K562 (cell line): ENCODE measurements around the gene PRC1. TPM values are rescaled to one million over a fixed set of nuclear protein-coding genes. Genes with fewer than 3 reads are reported as not detected.

ENCODE experiments used
- ARHGAP35 ChIP-seq: fragments of 450-650 bp; IDR thresholded peaks from 2 replicates; pipeline ENCODE4 v1.6.1; 2018; ENCODE audit not compliant: partially characterized antibody
- CCNT2 ChIP-seq: IDR thresholded peaks from 2 replicates; pipeline ENCODE4 v1.6.1; 2011; ENCODE audit warnings: borderline replicate concordance, low read depth, mild to moderate bottlenecking, moderate library complexity, mixed read lengths, low read length; ENCODE audit not compliant: insufficient read length; ENCODE audit errors: extremely low read depth
- CREBBP ChIP-seq: IDR thresholded peaks from one replicate; pipeline ENCODE4 v1.6.1; 2012; ENCODE audit warnings: low read depth, mild to moderate bottlenecking, control low read depth, inconsistent platforms, low read length
- ELF4 ChIP-seq: fragments of 450-650 bp; formaldehyde crosslinking; IDR thresholded peaks from 2 replicates; pipeline ENCODE4 v1.4.0; 2022; ENCODE audit warnings: missing genetic modification characterization
- FOXO4 ChIP-seq: fragments of 450-650 bp; formaldehyde crosslinking; IDR thresholded peaks from 2 replicates; pipeline ENCODE4 v1.4.0; 2020; ENCODE audit warnings: mild to moderate bottlenecking, moderate library complexity
- GATA2 ChIP-seq: sonication (generic); formaldehyde crosslinking; IDR thresholded peaks from 2 replicates; pipeline ENCODE4 v1.4.0; 2020; ENCODE audit warnings: mild to moderate bottlenecking, missing genetic modification reagents
- HDAC3 ChIP-seq: fragments of 450-650 bp; IDR thresholded peaks from 2 replicates; pipeline ENCODE4 v1.6.1; 2018; ENCODE audit warnings: borderline replicate concordance, mild to moderate bottlenecking, moderate library complexity; ENCODE audit not compliant: partially characterized antibody
- HDAC8 ChIP-seq: fragments of 450-650 bp; IDR thresholded peaks from 2 replicates; pipeline ENCODE4 v1.6.1; 2016; ENCODE audit warnings: mild to moderate bottlenecking, missing genetic modification characterization, moderate library complexity, missing compliant biosample characterization
- MLX ChIP-seq, 2 experiments: fragments of 450-650 bp in 1 of 2; sonication (generic) in 1 of 2; formaldehyde crosslinking; conservative IDR thresholded peaks; 2 replicates each; pipeline versions ENCODE4 v1.4.0 to v1.8.1; 2020 to 2022; ENCODE audit warnings: mild to moderate bottlenecking in 1 of 2, missing genetic modification reagents in 1 of 2
- NFRKB ChIP-seq: fragments of 450-650 bp; IDR thresholded peaks from 2 replicates; pipeline ENCODE4 v1.6.1; 2016; ENCODE audit warnings: low read depth
- SIN3A ChIP-seq, 2 experiments: fragments of 150-350 bp in 1 of 2; IDR thresholded peaks; 2 replicates each; pipeline ENCODE4 v1.6.1; 2011 to 2016; ENCODE audit warnings: borderline replicate concordance in 2 of 2, low read depth in 2 of 2, low read length in 2 of 2, mild to moderate bottlenecking in 2 of 2, moderate library complexity in 2 of 2; ENCODE audit not compliant: control insufficient read depth in 1 of 2
- ZNF384 ChIP-seq: IDR thresholded peaks from 2 replicates; pipeline ENCODE4 v1.6.1; 2012; ENCODE audit warnings: low read depth, low read length, improper control_type of control experiment
- polyA plus RNA-seq, 8 experiments: library from polyadenylated mRNA; depleted of rRNA in 4 of 8; stranded (reverse) in 5 of 8; unstranded in 3 of 8; fragments of >200 nt; fragmentation: Nextera tagmentation in 2 of 8; fragmentation: Illumina TruSeq in 1 of 8; extraction: Ambion mirVana in 2 of 8; extraction: Trizol in 1 of 8; gene quantifications; 2 replicates each; pipeline versions ENCODE4 v1.2.1 to v1.2.3, GENCODE V29; 2011 to 2014; ENCODE audit warnings: inconsistent platforms in 1 of 8, missing spikeins in 1 of 8
- total RNA-seq, 7 experiments: library from RNA; depleted of rRNA in 6 of 7; stranded (reverse); fragments of >200 nt in 6 of 7; fragmentation: Illumina TruSeq in 2 of 7; extraction: Trizol in 2 of 7; gene quantifications; 2 replicates each; pipeline versions ENCODE4 v1.2.1 to v1.2.3, GENCODE V29; 2011 to 2021; ENCODE audit warnings: low replicate concordance in 1 of 7
- TF ChIP-seq, protein P1 (sequence below): fragments of 250-450 bp; sonication (Bioruptor Pico); IDR thresholded peaks from 2 replicates; pipeline ENCODE4 v1.5.0; 2021
- TF ChIP-seq, protein P2 (sequence below), 2 experiments: fragments of 450-650 bp; IDR thresholded peaks; 2 replicates each; pipeline ENCODE4 v1.6.1; 2016; ENCODE audit warnings: mild to moderate bottlenecking in 2 of 2, borderline replicate concordance in 1 of 2, low read depth in 1 of 2, moderate library complexity in 1 of 2

PRC1 gene
- total and polyA plus RNA-seq, 9 of the 15 experiments (the other 6 are each of a cell fraction or from before 2014, with no cell fraction given), result 156 to 391 (median 240) TPM

GRCh38 chr15:90934256-90934948 is 59.9 kb downstream of the PRC1 start (continued):
- TF ChIP-seq CREBBP (no peak), SIN3A (IDR thresholded peaks at IDR 0.05; ENCODE audit: borderline replicate concordance in 2 of 2, control insufficient read depth in 1 of 2, low read depth in 2 of 2, low read length in 2 of 2) (no peak), ZNF384 (peak; percentile 29; the same call in 1 of the 2 replicates), HDAC8 (tag) (no peak), NFRKB (no peak), FOXO4 (CRISPR knock-in tag) (no peak), MLX (CRISPR knock-in tag; conservative IDR thresholded peaks at IDR 0.05) (no peak), ARHGAP35 (no peak), HDAC3 (no peak), CCNT2 (no peak), ELF4 (CRISPR knock-in tag) (no peak), GATA2 (no peak)
- TF ChIP-seq, protein P1, sequence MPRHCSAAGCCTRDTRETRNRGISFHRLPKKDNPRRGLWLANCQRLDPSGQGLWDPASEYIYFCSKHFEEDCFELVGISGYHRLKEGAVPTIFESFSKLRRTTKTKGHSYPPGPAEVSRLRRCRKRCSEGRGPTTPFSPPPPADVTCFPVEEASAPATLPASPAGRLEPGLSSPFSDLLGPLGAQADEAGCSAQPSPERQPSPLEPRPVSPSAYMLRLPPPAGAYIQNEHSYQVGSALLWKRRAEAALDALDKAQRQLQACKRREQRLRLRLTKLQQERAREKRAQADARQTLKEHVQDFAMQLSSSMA, result no peak
- TF ChIP-seq, protein P2, sequence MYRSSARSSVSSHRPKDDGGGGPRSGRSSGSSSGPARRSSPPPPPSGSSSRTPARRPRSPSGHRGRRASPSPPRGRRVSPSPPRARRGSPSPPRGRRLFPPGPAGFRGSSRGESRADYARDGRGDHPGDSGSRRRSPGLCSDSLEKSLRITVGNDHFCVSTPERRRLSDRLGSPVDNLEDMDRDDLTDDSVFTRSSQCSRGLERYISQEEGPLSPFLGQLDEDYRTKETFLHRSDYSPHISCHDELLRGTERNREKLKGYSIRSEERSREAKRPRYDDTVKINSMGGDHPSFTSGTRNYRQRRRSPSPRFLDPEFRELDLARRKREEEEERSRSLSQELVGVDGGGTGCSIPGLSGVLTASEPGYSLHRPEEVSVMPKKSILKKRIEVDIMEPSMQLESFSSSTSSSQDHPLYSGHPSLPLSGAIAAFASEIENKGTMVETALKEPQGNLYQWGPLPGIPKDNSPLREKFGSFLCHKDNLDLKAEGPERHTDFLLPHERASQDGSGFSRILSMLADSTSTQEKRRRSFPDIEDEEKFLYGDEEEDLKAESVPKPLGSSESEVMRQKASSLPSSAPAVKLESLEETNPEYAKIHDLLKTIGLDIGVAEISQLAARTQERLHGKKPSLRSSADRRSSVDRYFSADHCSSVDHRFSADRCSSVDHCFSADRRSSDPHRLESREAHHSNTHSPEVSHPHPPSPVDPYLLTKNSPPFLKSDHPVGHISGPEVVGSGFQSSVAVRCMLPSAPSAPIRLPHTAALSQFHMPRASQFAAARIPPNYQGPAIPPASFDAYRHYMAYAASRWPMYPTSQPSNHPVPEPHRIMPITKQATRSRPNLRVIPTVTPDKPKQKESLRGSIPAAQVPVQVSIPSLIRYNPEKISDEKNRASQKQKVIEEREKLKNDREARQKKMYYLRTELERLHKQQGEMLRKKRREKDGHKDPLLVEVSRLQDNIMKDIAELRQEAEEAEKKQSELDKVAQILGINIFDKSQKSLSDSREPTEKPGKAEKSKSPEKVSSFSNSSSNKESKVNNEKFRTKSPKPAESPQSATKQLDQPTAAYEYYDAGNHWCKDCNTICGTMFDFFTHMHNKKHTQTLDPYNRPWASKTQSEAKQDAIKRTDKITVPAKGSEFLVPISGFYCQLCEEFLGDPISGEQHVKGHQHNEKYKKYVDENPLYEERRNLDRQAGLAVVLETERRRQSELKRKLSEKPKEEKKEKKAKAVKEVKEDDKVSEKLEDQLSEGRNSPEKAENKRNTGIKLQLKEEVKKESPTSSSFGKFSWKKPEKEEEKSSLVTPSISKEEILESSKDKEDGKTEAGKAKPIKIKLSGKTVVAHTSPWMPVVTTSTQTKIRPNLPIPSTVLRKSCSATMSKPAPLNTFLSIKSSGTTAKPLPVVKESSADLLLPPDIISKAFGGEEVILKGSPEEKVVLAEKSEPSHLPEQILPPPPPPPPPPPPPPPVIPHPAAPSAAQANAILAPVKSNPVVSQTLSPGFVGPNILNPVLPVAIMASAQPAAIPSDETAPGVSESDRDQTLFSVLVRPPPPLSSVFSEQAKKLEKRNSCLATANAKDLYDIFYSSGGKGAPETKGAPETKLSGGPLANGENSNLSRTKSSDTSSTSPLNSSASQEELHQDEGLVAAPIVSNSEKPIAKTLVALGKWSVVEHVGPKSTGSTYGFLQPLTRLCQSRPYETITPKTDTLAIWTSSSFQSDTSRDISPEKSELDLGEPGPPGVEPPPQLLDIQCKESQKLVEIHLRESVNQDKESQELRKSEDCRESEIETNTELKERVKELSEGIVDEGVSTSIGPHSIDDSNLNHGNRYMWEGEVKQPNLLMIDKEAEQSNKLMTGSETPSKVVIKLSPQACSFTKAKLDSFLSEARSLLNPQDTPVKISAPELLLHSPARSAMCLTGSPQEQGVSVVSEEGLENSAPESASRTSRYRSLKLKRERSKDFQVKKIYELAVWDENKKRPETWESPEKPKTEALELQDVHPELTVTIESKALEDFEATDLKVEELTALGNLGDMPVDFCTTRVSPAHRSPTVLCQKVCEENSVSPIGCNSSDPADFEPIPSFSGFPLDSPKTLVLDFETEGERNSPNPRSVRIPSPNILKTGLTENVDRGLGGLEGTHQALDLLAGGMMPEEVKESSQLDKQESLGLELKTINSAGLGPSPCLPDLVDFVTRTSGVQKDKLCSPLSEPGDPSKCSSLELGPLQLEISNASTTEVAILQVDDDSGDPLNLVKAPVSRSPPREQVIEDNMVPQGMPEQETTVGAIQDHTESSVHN (IDR thresholded peaks at IDR 0.05; ENCODE audit: borderline replicate concordance in 1 of 2, low read depth in 1 of 2), result no peak
